Mesenchymal stem cell (in vitro differentiated cells and primary cell): ENCODE data around the gene GYS2.

ENCODE experiments used
- DNase-seq: peaks from one replicate; pipeline ENCODE4 v3.0.0-alpha.2; 2013
- H2AFZ ChIP-seq: one replicate; pipeline ENCODE4 v1.6.1; 2013; ENCODE audit warnings: low read depth, mild to moderate bottlenecking, control low read depth, inconsistent platforms, low read length, moderate library complexity
- H2AK5ac ChIP-seq: 2 replicates; pipeline ENCODE4 v1.6.1; 2013; ENCODE audit warnings: low read length, moderate library complexity, mild to moderate bottlenecking, inconsistent platforms; ENCODE audit not compliant: severe bottlenecking
- H2BK120ac ChIP-seq: one replicate; pipeline ENCODE4 v1.6.1; 2013; ENCODE audit warnings: low read depth, mild to moderate bottlenecking, inconsistent platforms, low read length, moderate library complexity
- H2BK12ac ChIP-seq, 2 experiments: one replicate each; pipeline ENCODE4 v1.6.1; 2013; ENCODE audit warnings: inconsistent platforms in 2 of 2, low read length in 2 of 2, mild to moderate bottlenecking in 2 of 2, moderate library complexity in 2 of 2, control low read depth in 1 of 2
- H2BK15ac ChIP-seq: one replicate; pipeline ENCODE4 v1.6.1; 2013; ENCODE audit warnings: mild to moderate bottlenecking, low read depth, inconsistent platforms; ENCODE audit not compliant: poor library complexity, severe bottlenecking
- H2BK5ac ChIP-seq: 2 replicates; pipeline ENCODE4 v1.6.1; 2013; ENCODE audit warnings: low read depth, mild to moderate bottlenecking, low read length, control low read depth, inconsistent platforms; ENCODE audit not compliant: poor library complexity, severe bottlenecking
- H3K14ac ChIP-seq, 2 experiments: one replicate each; pipeline ENCODE4 v1.6.1; 2013; ENCODE audit warnings: inconsistent platforms in 2 of 2, low read length in 2 of 2, control low read depth in 1 of 2, mild to moderate bottlenecking in 1 of 2, moderate library complexity in 1 of 2
- H3K18ac ChIP-seq, 2 experiments: one replicate each; pipeline ENCODE4 v1.6.1; 2013; ENCODE audit warnings: inconsistent platforms in 2 of 2, low read length in 2 of 2, control low read depth in 1 of 2, low read depth in 1 of 2, mild to moderate bottlenecking in 1 of 2
- H3K23ac ChIP-seq, 2 experiments: one replicate each; pipeline ENCODE4 v1.6.1; 2013; ENCODE audit warnings: inconsistent platforms in 2 of 2, low read length in 2 of 2, mild to moderate bottlenecking in 2 of 2, moderate library complexity in 2 of 2, control low read depth in 1 of 2
- H3K27ac ChIP-seq: 2 replicates; pipeline ENCODE4 v1.5.1; 2013; ENCODE audit warnings: mild to moderate bottlenecking, moderate library complexity, low read length, control low read depth, inconsistent platforms; ENCODE audit not compliant: poor library complexity, severe bottlenecking
- H3K27me3 ChIP-seq, 2 experiments: 2 replicates each; pipeline versions ENCODE4 v1.6.1 to v1.7.0; 2013; ENCODE audit warnings: low read length in 2 of 2, mild to moderate bottlenecking in 2 of 2, moderate library complexity in 2 of 2, control low read depth in 1 of 2, inconsistent platforms in 1 of 2; ENCODE audit not compliant: control insufficient read depth in 1 of 2, insufficient read depth in 1 of 2
- H3K36me3 ChIP-seq, 2 experiments: 2 replicates each; pipeline versions ENCODE4 v1.6.1 to v1.7.0; 2013; ENCODE audit warnings: low read length in 2 of 2, control low read depth in 1 of 2, inconsistent platforms in 1 of 2, low read depth in 1 of 2, mild to moderate bottlenecking in 1 of 2; ENCODE audit not compliant: insufficient read depth in 2 of 2, control insufficient read depth in 1 of 2
- H3K4ac ChIP-seq, 2 experiments: one replicate each; pipeline ENCODE4 v1.6.1; 2013; ENCODE audit warnings: inconsistent platforms in 2 of 2, low read length in 2 of 2, mild to moderate bottlenecking in 2 of 2, moderate library complexity in 2 of 2, control low read depth in 1 of 2, low read depth in 1 of 2
- H3K4me1 ChIP-seq: 2 replicates; pipeline ENCODE4 v1.6.1; 2013; ENCODE audit warnings: low read depth, low read length, control low read depth; ENCODE audit not compliant: control insufficient read depth, insufficient read depth
- H3K4me2 ChIP-seq: 2 replicates; pipeline ENCODE4 v1.6.1; 2013; ENCODE audit warnings: low read length, mild to moderate bottlenecking, inconsistent platforms; ENCODE audit not compliant: poor library complexity, severe bottlenecking
- H3K4me3 ChIP-seq, 2 experiments: 2 replicates each; pipeline versions ENCODE4 v1.5.1 to v1.7.0; 2013; ENCODE audit warnings: low read length in 2 of 2, mild to moderate bottlenecking in 2 of 2, control low read depth in 1 of 2, low read depth in 1 of 2; ENCODE audit not compliant: insufficient read depth in 1 of 2
- H3K79me1 ChIP-seq: replicated peaks from 2 replicates; pipeline ENCODE4 v1.6.1; 2013; ENCODE audit warnings: mild to moderate bottlenecking, control low read depth, low read length, inconsistent platforms; ENCODE audit not compliant: poor library complexity, severe bottlenecking
- H3K9ac ChIP-seq: 2 replicates; pipeline ENCODE4 v1.7.0; 2013; ENCODE audit warnings: mild to moderate bottlenecking, low read length, moderate library complexity
- H3K9me3 ChIP-seq: 2 replicates; pipeline ENCODE4 v1.7.0; 2013; ENCODE audit warnings: mild to moderate bottlenecking, low read length; ENCODE audit not compliant: control insufficient read depth
- H4K8ac ChIP-seq: one replicate; pipeline ENCODE4 v1.6.1; 2013; ENCODE audit warnings: inconsistent platforms, mild to moderate bottlenecking, low read length, moderate library complexity
- H4K91ac ChIP-seq: one replicate; pipeline ENCODE4 v1.6.1; 2013; ENCODE audit warnings: mild to moderate bottlenecking, low read length, inconsistent platforms
- WGBS: methylation state at CpG from one replicate; pipeline ENCODE4 v1.1.7; 2013; ENCODE audit warnings: mixed read lengths; 5-methylcytosine and 5-hydroxymethylcytosine counted together

The GYS2 gene

DNA sequence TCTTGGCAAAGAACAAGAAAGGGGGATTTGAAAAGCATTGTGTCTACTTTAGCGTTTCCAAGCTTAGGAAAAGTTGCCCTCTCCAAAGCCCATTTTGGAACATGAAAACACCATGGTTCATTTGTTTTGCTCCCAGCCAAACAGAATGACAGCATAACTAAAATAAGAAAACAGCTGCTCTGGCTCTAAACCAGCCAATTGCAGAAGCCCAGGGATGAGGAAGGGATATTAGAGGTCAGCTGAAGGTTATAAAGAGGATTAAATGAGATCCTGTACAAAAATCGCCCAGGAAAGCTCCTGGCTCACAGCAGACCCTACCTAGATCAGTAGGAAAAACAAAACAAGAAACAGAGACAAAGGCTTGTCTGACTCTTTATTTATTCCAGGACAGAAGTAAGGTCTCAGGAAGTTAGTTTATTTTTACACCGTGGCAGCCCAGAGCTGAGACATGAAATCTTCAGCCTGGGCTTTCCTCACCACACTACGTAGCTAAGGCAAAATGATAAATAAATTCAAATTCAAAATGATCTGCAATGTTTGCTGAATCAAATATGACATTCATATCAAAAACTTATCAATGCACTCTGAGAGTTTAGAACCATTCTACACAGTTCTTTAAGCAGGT lies 52.7 kb downstream of the GYS2 start:
- Histone ChIP-seq H3K18ac (no peak overlapping the region), H2BK5ac (no peak overlapping the region), H3K9ac (peak overlapping the region; percentile 32), H2BK15ac (no peak overlapping the region), H3K79me1 (no peaks in the 10 kb centered on the region), H2BK12ac (no peak overlapping the region), H3K27ac (no peak overlapping the region), H3K4me3 (no peak overlapping the region), H3K9me3 (no peaks in the 10 kb centered on the region), H3K27me3 (no peaks in the 10 kb centered on the region), H2BK120ac (no peak overlapping the region), H2AFZ (no peak overlapping the region), H3K23ac (no peak overlapping the region), H4K91ac (no peak overlapping the region), H3K4me1 (no peaks in the 10 kb centered on the region), H3K14ac (no peak overlapping the region), H3K36me3 (no peaks in the 10 kb centered on the region), H4K8ac (no peak overlapping the region), H3K4ac (no peak overlapping the region), H2AK5ac (no peak overlapping the region), H3K4me2 (no peak overlapping the region)
- WGBS: 60% methylated on average over 3 of the region's 4 CpGs
- DNase-seq: no peak

DNA sequence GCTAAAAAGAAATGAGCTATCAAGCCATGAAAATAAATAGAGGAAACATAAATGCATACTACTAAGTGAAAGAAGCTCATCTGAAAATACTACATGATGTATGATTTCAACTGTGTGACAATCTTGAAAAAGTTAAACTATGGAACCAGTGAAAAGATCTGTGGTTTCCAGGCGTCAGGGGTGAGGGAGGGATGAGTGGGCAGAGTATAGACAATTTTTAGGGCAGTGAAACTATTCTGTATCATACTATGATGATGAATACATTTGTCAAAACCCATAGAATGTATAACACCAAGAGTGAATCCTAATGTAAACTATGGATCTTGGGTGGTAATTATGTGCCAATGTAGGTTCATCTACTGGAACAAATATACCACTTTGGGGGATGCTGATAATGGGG lies 57.2 kb downstream of the GYS2 start:
- Histone ChIP-seq H3K18ac (no peak overlapping the region), H3K23ac (no peak overlapping the region), H3K27me3 (no peaks in the 10 kb centered on the region), H3K4me2 (no peak overlapping the region), H4K91ac (no peak overlapping the region), H3K9ac (no peak overlapping the region), H2BK15ac (no peak overlapping the region), H3K36me3 (no peaks in the 10 kb centered on the region), H3K4ac (no peak overlapping the region), H2AFZ (no peak overlapping the region), H2BK120ac (no peak overlapping the region), H4K8ac (no peak overlapping the region), H3K9me3 (no peaks in the 10 kb centered on the region), H2BK5ac (no peak overlapping the region), H3K4me3 (no peak overlapping the region), H3K27ac (no peak overlapping the region), H3K4me1 (no peaks in the 10 kb centered on the region), H2BK12ac (no peak overlapping the region), H3K14ac (no peak overlapping the region), H2AK5ac (no peak overlapping the region), H3K79me1 (no peaks in the 10 kb centered on the region)
- WGBS: 100% methylated on average over 1 of the region's 1 CpG
- no peak for DNase-seq

DNA sequence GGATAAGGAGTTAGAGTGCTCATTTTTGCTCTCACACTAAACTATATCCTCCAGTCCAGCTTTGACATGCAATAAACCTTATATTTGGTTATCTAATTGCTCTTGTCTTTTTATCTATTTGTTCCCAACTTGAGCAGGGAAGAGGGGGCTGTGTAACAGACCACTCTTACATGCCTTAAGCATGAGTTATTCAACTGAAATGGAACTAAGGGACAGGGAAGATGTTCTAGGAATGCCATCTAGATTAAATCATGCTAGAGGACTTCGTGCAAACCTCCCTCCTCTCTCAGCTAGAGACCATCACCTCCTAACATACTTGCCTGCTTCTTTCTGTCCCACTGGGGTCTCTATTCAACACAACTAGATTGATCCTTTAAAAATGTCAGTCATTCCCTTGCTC lies 57.9 kb downstream of the GYS2 start:
- 0% methylated on average over 1 of the region's 1 CpG for WGBS
- Histone ChIP-seq H3K9me3 (no peaks in the 10 kb centered on the region), H3K27me3 (no peaks in the 10 kb centered on the region), H2AFZ (no peak overlapping the region), H3K23ac (no peak overlapping the region), H3K18ac (no peak overlapping the region), H3K79me1 (no peaks in the 10 kb centered on the region), H3K27ac (no peak overlapping the region), H3K14ac (no peak overlapping the region), H4K8ac (no peak overlapping the region), H4K91ac (no peak overlapping the region), H2BK15ac (no peak overlapping the region), H2AK5ac (no peak overlapping the region), H2BK12ac (no peak overlapping the region), H2BK5ac (no peak overlapping the region), H3K9ac (no peak overlapping the region), H3K4me1 (no peaks in the 10 kb centered on the region), H3K4me2 (no peak overlapping the region), H3K36me3 (no peaks in the 10 kb centered on the region), H3K4me3 (no peak overlapping the region), H3K4ac (no peak overlapping the region), H2BK120ac (no peak overlapping the region)
- no peak for DNase-seq

DNA sequence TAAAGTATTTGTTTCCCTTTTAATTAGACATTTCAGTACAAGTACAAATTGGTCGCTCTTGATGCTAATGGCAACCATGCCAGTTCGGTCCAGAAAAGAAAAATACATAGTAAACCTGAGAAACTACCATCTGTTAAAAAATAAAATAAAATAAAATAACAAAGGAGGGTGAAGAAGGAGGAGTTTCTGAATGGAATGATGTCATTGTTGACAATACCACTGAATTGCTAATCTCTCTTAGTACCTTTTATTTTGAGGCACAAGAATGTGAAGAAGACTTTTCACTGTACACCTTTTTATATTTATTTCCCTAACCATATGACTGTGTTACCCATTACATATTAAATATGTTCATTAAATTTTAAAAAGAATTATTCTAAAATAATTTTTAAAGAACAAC lies 59.1 kb downstream of the GYS2 start:
- H3K4me1 ChIP-seq: no peaks in the 10 kb centered on the region
- no peak for DNase-seq
- no peak overlapping the region for H3K23ac ChIP-seq
- H2AK5ac ChIP-seq: no peak overlapping the region
- no peak overlapping the region for H3K4me2 ChIP-seq
- no peak overlapping the region for H4K91ac ChIP-seq
- no peak overlapping the region for H3K4ac ChIP-seq
- H3K79me1 ChIP-seq: no peaks in the 10 kb centered on the region
- no peak overlapping the region for H2BK15ac ChIP-seq
- H3K27me3 ChIP-seq: no peaks in the 10 kb centered on the region
- H2AFZ ChIP-seq: no peak overlapping the region
- WGBS: no CpG with 5 or more reads among the region's 2 CpGs
- no peak overlapping the region for H3K14ac ChIP-seq
- H3K27ac ChIP-seq: no peak overlapping the region
- no peak overlapping the region for H3K4me3 ChIP-seq
- no peak overlapping the region for H2BK12ac ChIP-seq
- H3K36me3 ChIP-seq: no peaks in the 10 kb centered on the region
- no peak overlapping the region for H3K18ac ChIP-seq
- no peak overlapping the region for H2BK120ac ChIP-seq
- H2BK5ac ChIP-seq: no peak overlapping the region
- H3K9ac ChIP-seq: no peak overlapping the region
- H4K8ac ChIP-seq: no peak overlapping the region
- no peaks in the 10 kb centered on the region for H3K9me3 ChIP-seq
